Kidney epithelial cell (primary cell): ENCODE measurements around the gene B3GNT9. TPM values are rescaled to one million over a fixed set of nuclear protein-coding genes. Genes with fewer than 3 reads are reported as not detected.

Source experiments
- DNase-seq: peaks from one replicate; pipeline ENCODE4 v3.0.0-alpha.2; 2010; ENCODE audit warnings: low read depth
- H3K27me3 ChIP-seq: 2 replicates; pipeline ENCODE4 v1.6.0; 2011; ENCODE audit warnings: low read length; ENCODE audit not compliant: control insufficient read depth, insufficient read depth
- H3K36me3 ChIP-seq: 2 replicates; pipeline ENCODE4 v1.5.1; 2011; ENCODE audit warnings: low read length; ENCODE audit not compliant: control insufficient read depth, insufficient read depth
- H3K4me3 ChIP-seq: 2 replicates; pipeline ENCODE4 v1.5.1; 2011; ENCODE audit warnings: low read depth, mild to moderate bottlenecking, control low read depth, low read length
- total RNA-seq: library from RNA; depleted of rRNA; stranded (reverse); fragments of >200 nt; gene quantifications from 2 replicates; pipeline ENCODE4 v1.2.3, GENCODE V29; 2015
- TF ChIP-seq, protein P1 (sequence below): IDR thresholded peaks from 2 replicates; pipeline ENCODE4 v1.5.1; 2011; ENCODE audit warnings: mild to moderate bottlenecking, moderate library complexity, low read length, control low read depth, inconsistent platforms; ENCODE audit not compliant: insufficient read depth, poor library complexity, severe bottlenecking

The B3GNT9 gene
- total RNA-seq, 1 donor from 2014 or later = 2.4 TPM

DNA sequence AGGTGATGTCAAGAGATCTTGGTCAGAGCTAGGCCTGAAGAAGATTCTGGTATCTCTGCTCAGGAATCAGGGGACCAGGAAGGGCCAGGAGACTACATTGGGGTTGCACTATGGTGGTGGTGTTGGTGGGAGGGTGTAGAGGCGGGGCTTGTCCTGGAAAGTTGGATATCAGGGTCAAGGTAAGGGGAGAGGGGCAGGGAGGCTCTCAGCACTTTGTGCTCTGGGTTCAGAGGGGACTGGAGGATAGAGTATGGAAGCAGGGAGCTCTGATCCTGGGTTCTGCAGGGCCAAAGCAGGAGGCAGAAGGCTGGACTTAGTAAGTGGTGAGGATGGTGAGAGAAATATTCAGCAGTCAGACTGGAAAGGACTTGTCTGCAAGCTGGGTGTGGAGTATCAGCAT lies 22.5 kb upstream of the B3GNT9 start:
- Histone ChIP-seq H3K27me3 (no peaks in the 10 kb centered on the region), H3K4me3 (peak overlapping the region; percentile 31), H3K36me3 (no peaks in the 10 kb centered on the region)
- TF ChIP-seq, protein P1, sequence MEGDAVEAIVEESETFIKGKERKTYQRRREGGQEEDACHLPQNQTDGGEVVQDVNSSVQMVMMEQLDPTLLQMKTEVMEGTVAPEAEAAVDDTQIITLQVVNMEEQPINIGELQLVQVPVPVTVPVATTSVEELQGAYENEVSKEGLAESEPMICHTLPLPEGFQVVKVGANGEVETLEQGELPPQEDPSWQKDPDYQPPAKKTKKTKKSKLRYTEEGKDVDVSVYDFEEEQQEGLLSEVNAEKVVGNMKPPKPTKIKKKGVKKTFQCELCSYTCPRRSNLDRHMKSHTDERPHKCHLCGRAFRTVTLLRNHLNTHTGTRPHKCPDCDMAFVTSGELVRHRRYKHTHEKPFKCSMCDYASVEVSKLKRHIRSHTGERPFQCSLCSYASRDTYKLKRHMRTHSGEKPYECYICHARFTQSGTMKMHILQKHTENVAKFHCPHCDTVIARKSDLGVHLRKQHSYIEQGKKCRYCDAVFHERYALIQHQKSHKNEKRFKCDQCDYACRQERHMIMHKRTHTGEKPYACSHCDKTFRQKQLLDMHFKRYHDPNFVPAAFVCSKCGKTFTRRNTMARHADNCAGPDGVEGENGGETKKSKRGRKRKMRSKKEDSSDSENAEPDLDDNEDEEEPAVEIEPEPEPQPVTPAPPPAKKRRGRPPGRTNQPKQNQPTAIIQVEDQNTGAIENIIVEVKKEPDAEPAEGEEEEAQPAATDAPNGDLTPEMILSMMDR = no peak
- DNase-seq = no peak

DNA sequence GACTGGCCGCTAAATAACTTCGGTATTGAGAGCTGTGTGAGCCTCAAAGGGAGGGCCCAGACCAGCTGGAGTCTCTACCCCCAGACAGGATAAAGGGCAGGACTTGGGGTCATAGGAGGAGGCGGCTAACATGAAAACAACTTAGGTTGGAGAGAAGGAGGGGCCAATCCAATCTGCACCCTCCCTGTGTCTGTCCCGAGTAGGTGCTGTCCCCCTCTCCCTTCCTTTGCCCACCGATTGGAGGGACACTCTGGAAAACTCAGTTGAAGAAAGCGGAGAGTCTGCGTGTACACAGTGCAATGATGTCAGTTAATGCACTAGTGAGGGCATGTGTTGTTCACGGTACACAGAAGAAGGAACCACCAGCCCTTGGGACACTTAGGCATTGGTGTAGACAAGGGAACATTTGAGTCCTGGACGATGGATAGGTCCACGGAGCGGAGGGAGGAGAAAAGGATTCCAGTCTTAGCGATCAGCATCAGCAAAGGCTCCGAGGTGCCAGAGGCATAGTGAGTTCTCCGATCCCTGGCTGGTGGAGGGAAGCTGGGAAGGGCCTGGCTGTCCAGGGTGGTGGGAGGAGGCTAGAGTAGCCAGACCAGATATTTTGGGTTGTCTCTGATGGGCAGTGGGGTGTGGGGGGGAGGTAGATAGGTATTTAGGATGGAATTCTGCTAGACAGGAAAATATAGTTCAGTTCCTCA lies 20.3 kb upstream of the B3GNT9 start:
- TF ChIP-seq, protein P1 = no peak
- Histone ChIP-seq H3K36me3 (no peaks in the 10 kb centered on the region), H3K4me3 (peak overlapping the region; percentile 35), H3K27me3 (peaks cover 17% of the 10 kb centered on the region)
- no peak for DNase-seq

DNA sequence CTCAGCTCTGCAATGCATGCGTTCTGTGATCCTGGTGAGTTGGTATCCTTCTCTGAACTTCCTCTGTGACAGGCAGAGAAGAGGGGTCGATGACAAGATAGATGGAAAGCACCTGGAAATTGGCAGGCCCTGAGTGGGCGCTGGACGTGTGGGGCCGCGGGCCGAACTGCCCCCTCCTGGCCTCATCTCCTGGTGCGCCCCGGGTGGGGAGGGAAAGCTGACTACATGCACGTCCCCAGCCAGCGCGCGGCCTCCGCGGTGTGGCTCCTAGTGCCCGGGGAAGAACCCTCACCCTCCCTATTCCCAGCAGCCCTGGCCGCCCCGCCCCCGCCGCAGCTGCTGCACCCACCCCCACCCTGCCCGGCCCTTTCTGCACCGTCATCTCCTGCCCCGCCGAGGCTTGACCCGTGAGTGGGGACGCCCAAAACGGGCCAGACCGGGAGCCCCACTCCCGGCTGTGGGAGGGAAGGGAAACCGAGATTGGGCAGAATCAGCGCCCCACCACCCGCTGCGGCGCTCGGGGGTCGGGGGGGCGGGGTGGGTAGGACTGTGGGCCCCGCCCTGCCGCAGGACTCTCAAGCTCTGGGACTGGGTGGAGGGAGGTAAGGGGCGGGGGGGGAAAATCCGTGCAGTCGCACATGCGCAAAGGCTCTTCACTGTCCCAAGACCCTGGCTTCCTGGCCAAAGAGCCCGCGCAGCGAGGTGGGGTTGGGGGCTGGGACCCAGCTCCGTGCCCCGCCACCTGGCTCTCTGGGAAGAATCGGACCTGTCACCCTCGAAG lies 19.6 kb upstream of the B3GNT9 start, which contains the start of gene NOL3:
NOL3 (plus strand) TSS at position 371 of the 781 bp plus-strand sequence.
- no peak for DNase-seq

DNA sequence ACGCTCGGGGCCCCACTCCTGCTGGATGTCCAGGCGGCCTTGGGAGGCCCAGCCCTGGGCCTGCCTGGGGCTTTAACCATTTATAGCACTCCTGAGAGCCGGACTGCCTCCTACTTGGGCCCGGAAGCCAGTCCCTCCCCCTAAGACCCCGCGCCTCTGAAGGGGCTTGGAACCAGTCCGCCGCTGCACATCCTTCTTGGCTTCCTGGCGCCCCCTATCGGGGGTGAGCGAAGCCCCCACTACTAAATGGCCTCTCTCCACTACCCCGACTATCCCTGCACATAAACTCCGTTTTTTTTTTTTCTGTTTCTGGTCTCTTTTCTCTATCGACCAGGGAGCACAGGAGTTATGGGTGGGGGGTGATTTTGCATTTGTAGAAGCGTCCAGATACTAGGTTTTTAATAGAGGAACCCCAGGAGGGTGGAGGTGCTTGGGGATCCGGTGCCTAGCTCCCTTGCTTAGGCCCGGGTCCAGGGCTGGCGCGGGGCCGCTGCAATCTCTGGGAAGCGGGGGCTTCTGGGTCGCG lies 18.9 kb upstream of the B3GNT9 start:
- peaks cover 30% of the 10 kb centered on the region for H3K27me3 ChIP-seq
- TF ChIP-seq, protein P1 = peak; percentile 73

More for the DNA sequence above, 19.6 kb upstream of the B3GNT9 start, which contains the start of gene NOL3:
- H3K4me3 ChIP-seq = peak within 1 kb of the TSS; percentile 35
- TF ChIP-seq, protein P1 = peak; percentile 3
- H3K27me3 ChIP-seq = peaks cover 24% of the 10 kb centered on the region
- no peaks in the 10 kb centered on the region for H3K36me3 ChIP-seq

DNA sequence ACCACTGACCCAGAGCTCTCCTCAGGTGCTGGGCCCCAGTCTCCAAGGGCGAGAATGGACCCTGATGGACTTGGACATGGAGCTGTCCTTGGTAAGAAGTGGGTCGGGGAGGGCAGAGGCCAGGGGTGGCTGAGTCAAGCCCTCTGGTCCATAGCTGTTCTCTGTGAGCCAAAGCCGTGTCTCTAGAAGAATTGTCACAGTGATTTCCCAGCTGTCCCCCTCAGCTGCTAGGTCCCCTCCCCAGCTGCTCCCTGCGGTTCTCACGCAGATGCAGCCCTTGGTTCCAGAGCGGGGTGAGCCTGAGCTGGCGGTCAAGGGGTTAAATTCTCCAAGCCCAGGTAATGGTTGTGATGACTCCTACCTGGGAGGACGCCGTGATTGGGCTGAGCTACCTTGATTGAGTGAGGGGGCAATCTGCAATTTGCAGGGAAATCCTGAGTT lies 18.2 kb upstream of the B3GNT9 start:
- Histone ChIP-seq H3K4me3 (no peak overlapping the region), H3K36me3 (no peaks in the 10 kb centered on the region), H3K27me3 (peaks cover 36% of the 10 kb centered on the region)
- TF ChIP-seq, protein P1 = no peak
- DNase-seq = no peak

More for the DNA sequence above, 18.9 kb upstream of the B3GNT9 start:
- Histone ChIP-seq H3K4me3 (peak overlapping the region; percentile 35), H3K36me3 (no peaks in the 10 kb centered on the region)
- DNase-seq = no peak
